ENCODE results near the gene EYS. TPM values are rescaled to one million over a fixed set of nuclear protein-coding genes. Genes with fewer than 3 reads are reported as not detected.

EYS gene
- total RNA-seq, 1 experiment from 2014 or later, result not detected

GRCh38 chr6:63824722-63825121, 1882.3 kb downstream of the EYS start:
- H2BK5ac ChIP-seq (ENCODE audit: insufficient read length, low read length), result no peak overlapping the region
- no peaks in the 10 kb centered on the region; a peak in 1 of 4 replicates for H3K4me1 Mint-ChIP-seq
- H3K4me2 ChIP-seq (ENCODE audit: insufficient read depth, insufficient read length, low read length), result no peak overlapping the region
- H4K91ac ChIP-seq (ENCODE audit: insufficient read length, low read depth, low read length), result no peak overlapping the region
- no peak overlapping the region for H3K56ac ChIP-seq (ENCODE audit: insufficient read length, low read depth, low read length)
- H2BK12ac ChIP-seq (ENCODE audit: insufficient read length, low read depth, low read length), result no peak overlapping the region
- no peak overlapping the region for H4K5ac ChIP-seq (ENCODE audit: insufficient read length, low read depth, low read length)
- no peaks in the 10 kb centered on the region for H3K4me1 ChIP-seq (ENCODE audit: insufficient read depth, low read length)
- no peaks in the 10 kb centered on the region for H3K79me2 ChIP-seq (ENCODE audit: insufficient read depth, low read length)
- H4K20me1 ChIP-seq (ENCODE audit: control insufficient read depth, insufficient read depth, insufficient read length), result no peaks in the 10 kb centered on the region
- H2BK120ac ChIP-seq (ENCODE audit: low read depth, low read length, poor library complexity, severe bottlenecking), result no peak overlapping the region
- no peak overlapping the region for H3K23ac ChIP-seq (ENCODE audit: insufficient read length, low read depth, low read length)
- H2BK20ac ChIP-seq (ENCODE audit: low read depth, low read length, poor library complexity, severe bottlenecking), result no peak overlapping the region
- no peak overlapping the region for H2BK15ac ChIP-seq (ENCODE audit: low read depth, low read length)
- TF ChIP-seq CTCF (conservative IDR thresholded peaks at IDR 0.05), result no peak
- H3K36me3 Mint-ChIP-seq (ENCODE audit: insufficient read depth in 1 of 3, low read depth in 3 of 3), result peaks cover 5 to 13% (median 5%) of the 10 kb centered on the region in 3 experiments; a peak in 5 of 7 replicates
- no peak overlapping the region for H2AFZ ChIP-seq (ENCODE audit: low read length)
- no peak overlapping the region; a peak in 1 of 7 replicates for H3K27ac Mint-ChIP-seq
- H3K9ac ChIP-seq (ENCODE audit: extremely low read depth, insufficient read length, low read length), result no peak overlapping the region
- no peak overlapping the region for H3K4me3 Mint-ChIP-seq
- no CpG with 5 or more reads among the region's 6 CpGs for WGBS (ENCODE audit: extremely low coverage, insufficient read length, low lambda C conversion rate)
- peaks cover 13 to 22% of the 10 kb centered on the region in 2 experiments for H3K9me3 Mint-ChIP-seq
- H3K27me3 ChIP-seq (ENCODE audit: insufficient read depth, low read length), result no peaks in the 10 kb centered on the region
- no peak overlapping the region for H3T11ph ChIP-seq (ENCODE audit: low read length)
- H3K18ac ChIP-seq (ENCODE audit: insufficient read length, low read depth, low read length), result no peak overlapping the region
- no peak overlapping the region for H3K27ac ChIP-seq (ENCODE audit: insufficient read length, low read depth, low read length)
- no peak overlapping the region for H3K14ac ChIP-seq (ENCODE audit: insufficient read depth, low read length)
- no peaks in the 10 kb centered on the region for H3K9me3 ChIP-seq (ENCODE audit: control insufficient read depth, low read depth, low read length)
- H2AK5ac ChIP-seq (ENCODE audit: insufficient read length, low read length), result no peak overlapping the region
- no peak for DNase-seq
- H3K79me1 ChIP-seq (ENCODE audit: insufficient read depth, low read depth, low read length, poor library complexity, severe bottlenecking), result no peaks in the 10 kb centered on the region
- no peaks in the 10 kb centered on the region for H3K23me2 ChIP-seq (ENCODE audit: insufficient read length, low read depth, low read length, poor library complexity, severe bottlenecking)
- no peaks in the 10 kb centered on the region; the same call in 1 of the 2 replicates for H3K27me3 Mint-ChIP-seq (ENCODE audit: low read depth)
- no peak overlapping the region for H3K4ac ChIP-seq (ENCODE audit: low read depth, low read length)
- H4K8ac ChIP-seq (replicated peaks; ENCODE audit: insufficient read length, low read depth, low read length), result no peak overlapping the region
